ENCODE measurements around the gene CBFA2T3.
"Not testable (repeated sequence)": the region's sequence is repeated elsewhere in the genome, so short reads cannot be mapped to it uniquely, and the experiment has no call there.

DNA sequence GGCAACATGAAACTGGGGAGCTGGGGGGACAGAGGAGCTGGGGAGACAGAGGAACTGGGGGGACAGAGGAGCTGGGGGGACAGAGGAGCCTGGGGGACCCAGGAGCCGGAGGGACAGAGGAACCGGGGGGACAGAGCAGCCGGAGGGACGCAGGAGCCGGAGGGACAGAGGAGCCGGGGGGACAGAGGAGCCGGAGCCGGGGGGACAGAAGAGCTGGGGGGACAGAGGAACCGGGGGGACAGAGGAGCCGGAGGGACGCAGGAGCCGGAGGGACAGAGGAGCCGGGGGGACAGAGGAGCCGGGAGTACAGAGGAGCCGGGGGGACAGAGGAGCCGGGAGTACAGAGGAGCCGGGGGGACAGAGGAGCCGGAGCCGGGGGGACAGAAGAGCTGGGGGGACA, 25.1 kb upstream of the CBFA2T3 start:
- not testable (repeated sequence) for TF ChIP-seq POLR2A (IDR thresholded peaks at IDR 0.05)
- TF ChIP-seq, protein P1, sequence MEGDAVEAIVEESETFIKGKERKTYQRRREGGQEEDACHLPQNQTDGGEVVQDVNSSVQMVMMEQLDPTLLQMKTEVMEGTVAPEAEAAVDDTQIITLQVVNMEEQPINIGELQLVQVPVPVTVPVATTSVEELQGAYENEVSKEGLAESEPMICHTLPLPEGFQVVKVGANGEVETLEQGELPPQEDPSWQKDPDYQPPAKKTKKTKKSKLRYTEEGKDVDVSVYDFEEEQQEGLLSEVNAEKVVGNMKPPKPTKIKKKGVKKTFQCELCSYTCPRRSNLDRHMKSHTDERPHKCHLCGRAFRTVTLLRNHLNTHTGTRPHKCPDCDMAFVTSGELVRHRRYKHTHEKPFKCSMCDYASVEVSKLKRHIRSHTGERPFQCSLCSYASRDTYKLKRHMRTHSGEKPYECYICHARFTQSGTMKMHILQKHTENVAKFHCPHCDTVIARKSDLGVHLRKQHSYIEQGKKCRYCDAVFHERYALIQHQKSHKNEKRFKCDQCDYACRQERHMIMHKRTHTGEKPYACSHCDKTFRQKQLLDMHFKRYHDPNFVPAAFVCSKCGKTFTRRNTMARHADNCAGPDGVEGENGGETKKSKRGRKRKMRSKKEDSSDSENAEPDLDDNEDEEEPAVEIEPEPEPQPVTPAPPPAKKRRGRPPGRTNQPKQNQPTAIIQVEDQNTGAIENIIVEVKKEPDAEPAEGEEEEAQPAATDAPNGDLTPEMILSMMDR (IDR thresholded peaks at IDR 0.05 in 4 of 5, conservative IDR thresholded peaks at IDR 0.05 in 1 of 5) = not testable (repeated sequence)
